COR-L47 (cell line): Measurements from ENCODE around the gene CILP.
"Not testable (repeated sequence)": the region's sequence is repeated elsewhere in the genome, so short reads cannot be mapped to it uniquely, and the experiment has no call there.

ENCODE experiments used
- DNase-seq: peaks from one replicate; lab custom pipeline; 2025; lab: John Stamatoyannopoulos, UW

The CILP gene

GRCh38 chr15:65192016-65192415 is 19.3 kb downstream of the CILP start:
- no peak for DNase-seq

GRCh38 chr15:65189102-65189740 is 22.1 kb downstream of the CILP start:
- DNase-seq: peak; percentile 25

GRCh38 chr15:65188472-65188871 is 22.8 kb downstream of the CILP start:
- not testable (repeated sequence) for DNase-seq

- peak; percentile 90 for DNase-seq
Observed at GRCh38 chr15:65184868-65185717, 26.2 kb downstream of the CILP start, which contains the start of gene CLPX. Gene CLPX, minus strand, starts transcription at chr15:65185342. Its CDS starts 189 bp downstream, at chr15:65185153.

- no peak for DNase-seq
Observed at GRCh38 chr15:65184305-65184867, 26.9 kb downstream of the CILP start.

- DNase-seq: no peak
Observed at GRCh38 chr15:65183865-65184159, 27.5 kb downstream of the CILP start.

GRCh38 chr15:65182538-65182937 is 28.7 kb downstream of the CILP start:
- DNase-seq: no peak

GRCh38 chr15:65181582-65182353 is 29.5 kb downstream of the CILP start:
- DNase-seq: not testable (repeated sequence)

- no peak for DNase-seq
Observed at GRCh38 chr15:65180167-65180566, 31.1 kb downstream of the CILP start.

- DNase-seq: no peak
Observed at GRCh38 chr15:65177901-65178300, 33.4 kb downstream of the CILP start.

GRCh38 chr15:65176056-65176455 is 35.2 kb downstream of the CILP start:
- DNase-seq: no peak

GRCh38 chr15:65175511-65175910 is 35.8 kb downstream of the CILP start:
- no peak for DNase-seq

GRCh38 chr15:65174509-65174908 is 36.8 kb downstream of the CILP start:
- DNase-seq: no peak

GRCh38 chr15:65172531-65172930 is 38.7 kb downstream of the CILP start:
- DNase-seq: no peak

- DNase-seq: no peak
Observed at GRCh38 chr15:65171428-65171827, 39.8 kb downstream of the CILP start.

- DNase-seq: no peak
Observed at GRCh38 chr15:65165875-65166274, 45.4 kb downstream of the CILP start.

GRCh38 chr15:65164139-65164538 is 47.1 kb downstream of the CILP start:
- DNase-seq: no peak

GRCh38 chr15:65163041-65163440 is 48.2 kb downstream of the CILP start:
- DNase-seq: no peak

- DNase-seq: peak; percentile 0
Observed at GRCh38 chr15:65156692-65157091, 54.6 kb downstream of the CILP start.

GRCh38 chr15:65154720-65155119 is 56.6 kb downstream of the CILP start:
- no peak for DNase-seq

GRCh38 chr15:65147902-65148301 is 63.4 kb downstream of the CILP start:
- no peak for DNase-seq

GRCh38 chr15:65146438-65146837 is 64.8 kb downstream of the CILP start:
- no peak for DNase-seq
